IMR-90 (cell line): Measurements from ENCODE around the gene ENDOV. TPM values are rescaled to one million over a fixed set of nuclear protein-coding genes. Genes with fewer than 3 reads are reported as not detected.

ENCODE experiments used
- ATAC-seq: fragments of 200-7000 bp; cut with Tn5 transposase; 2 replicates; pipeline ENCODE4 v1.9.1; 2020; ENCODE audit warnings: low read depth, mild to moderate bottlenecking, moderate library complexity
- BruUV-seq: library from RNA; stranded (reverse); fragments of 400-500 nt; replicated peaks from 2 replicates; lab custom pipeline; 2021; lab: Mats Ljungman, UMichigan
- CTCF ChIA-PET: fragments of 300-600 bp; formaldehyde crosslinking; extraction: SDS; loops from one replicate; lab custom pipeline; 2021; ENCODE audit warnings: antibody characterized with exemption; lab: Yijun Ruan, JAX
- POLR2A ChIA-PET: fragments of 300-600 bp; sonication (Branson Sonifier 250); formaldehyde crosslinking; loops from one replicate; lab custom pipeline; 2022; ENCODE audit warnings: antibody characterized with exemption; ENCODE audit not compliant: unreplicated experiment; lab: Charles Lee
- DNase-seq: peaks from one replicate; pipeline ENCODE4 v3.0.0; 2013
- H2AFZ ChIP-seq: replicated peaks from 2 replicates; pipeline ENCODE3; 2013; ENCODE audit warnings: low read length, mild to moderate bottlenecking; ENCODE audit not compliant: poor library complexity
- H2AK5ac ChIP-seq: 2 replicates; pipeline ENCODE4 v1.6.1; 2013; ENCODE audit warnings: low read depth, low read length, inconsistent platforms
- H2AK9ac ChIP-seq: replicated peaks from 2 replicates; pipeline ENCODE3; 2013; ENCODE audit warnings: mild to moderate bottlenecking, low read depth, low read length, moderate library complexity; ENCODE audit not compliant: poor library complexity
- H2BK120ac ChIP-seq: 2 replicates; pipeline ENCODE4 v1.6.1; 2013; ENCODE audit warnings: low read depth, low read length, inconsistent platforms
- H2BK15ac ChIP-seq: 3 replicates; pipeline ENCODE4 v1.6.1; 2013; ENCODE audit warnings: low read depth, low read length, inconsistent platforms
- H2BK20ac ChIP-seq: 2 replicates; pipeline ENCODE4 v1.6.1; 2013; ENCODE audit warnings: low read depth, mild to moderate bottlenecking, inconsistent platforms, low read length, moderate library complexity
- H2BK5ac ChIP-seq: 2 replicates; pipeline ENCODE4 v1.6.1; 2013; ENCODE audit warnings: mild to moderate bottlenecking, low read depth, low read length, inconsistent platforms; ENCODE audit not compliant: poor library complexity, severe bottlenecking
- H3K14ac ChIP-seq: replicated peaks from 2 replicates; pipeline ENCODE4 v1.6.1; 2013; ENCODE audit warnings: low read depth, low read length, inconsistent platforms
- H3K18ac ChIP-seq: 2 replicates; pipeline ENCODE4 v1.6.1; 2013; ENCODE audit warnings: low read depth, low read length, control low read depth
- H3K23ac ChIP-seq: 2 replicates; pipeline ENCODE4 v1.6.1; 2013; ENCODE audit warnings: low read depth, low read length, inconsistent platforms
- H3K27ac ChIP-seq: 2 replicates; pipeline ENCODE4 v1.5.1; 2013; ENCODE audit warnings: mild to moderate bottlenecking, control low read depth, low read length; ENCODE audit not compliant: insufficient read depth
- H3K27me3 ChIP-seq: 2 replicates; pipeline ENCODE4 v1.6.1; 2013; ENCODE audit warnings: low read length; ENCODE audit not compliant: control insufficient read depth, insufficient read depth
- H3K36me3 ChIP-seq: 2 replicates; pipeline ENCODE4 v1.6.1; 2013; ENCODE audit warnings: low read length, mixed read lengths; ENCODE audit not compliant: control insufficient read depth, insufficient read depth
- H3K4ac ChIP-seq: 2 replicates; pipeline ENCODE4 v1.6.1; 2013; ENCODE audit warnings: low read depth, low read length, inconsistent platforms
- H3K4me1 ChIP-seq: 2 replicates; pipeline ENCODE4 v1.6.1; 2013; ENCODE audit warnings: low read length, mixed read lengths; ENCODE audit not compliant: control insufficient read depth, insufficient read depth
- H3K4me2 ChIP-seq: 2 replicates; pipeline ENCODE4 v1.6.1; 2013; ENCODE audit warnings: low read depth, mild to moderate bottlenecking, control low read depth, low read length, moderate library complexity
- H3K4me3 ChIP-seq: 2 replicates; pipeline ENCODE4 v1.5.1; 2013; ENCODE audit warnings: low read depth, mild to moderate bottlenecking, control low read depth, low read length, moderate library complexity; ENCODE audit not compliant: insufficient read depth
- H3K56ac ChIP-seq: 2 replicates; pipeline ENCODE4 v1.6.1; 2013; ENCODE audit warnings: low read length, inconsistent platforms; ENCODE audit not compliant: insufficient read depth; ENCODE audit errors: extremely low read depth
- H3K79me1 ChIP-seq, 2 experiments: 2 replicates each; pipeline ENCODE4 v1.6.1; 2013; ENCODE audit warnings: low read length in 2 of 2, inconsistent platforms in 1 of 2, low read depth in 1 of 2
- H3K9ac ChIP-seq: 2 replicates; pipeline ENCODE4 v1.6.1; 2013; ENCODE audit warnings: low read depth, low read length, control low read depth
- H3K9me1 ChIP-seq: 2 replicates; pipeline ENCODE4 v1.6.1; 2013; ENCODE audit warnings: low read length, inconsistent platforms; ENCODE audit not compliant: insufficient read depth
- H3K9me3 ChIP-seq: 2 replicates; pipeline ENCODE4 v1.6.1; 2013; ENCODE audit warnings: low read length; ENCODE audit not compliant: control insufficient read depth, insufficient read depth
- H4K20me1 ChIP-seq: 2 replicates; pipeline ENCODE4 v1.6.1; 2013; ENCODE audit warnings: low read length, inconsistent platforms; ENCODE audit not compliant: insufficient read depth
- H4K5ac ChIP-seq: 2 replicates; pipeline ENCODE4 v1.6.1; 2013; ENCODE audit warnings: mild to moderate bottlenecking, low read depth, low read length, control low read depth
- H4K8ac ChIP-seq, 2 experiments: 2 replicates each; pipeline ENCODE4 v1.6.1; 2013; ENCODE audit warnings: low read depth in 2 of 2, low read length in 2 of 2, control low read depth in 1 of 2, inconsistent platforms in 1 of 2
- H4K91ac ChIP-seq: 2 replicates; pipeline ENCODE4 v1.6.1; 2013; ENCODE audit warnings: low read depth, low read length, inconsistent platforms; ENCODE audit not compliant: insufficient read depth
- ELK1 ChIP-seq: fragments of 150-350 bp; IDR thresholded peaks from 2 replicates; pipeline ENCODE4 v1.6.1; 2016; ENCODE audit warnings: low read depth, mild to moderate bottlenecking, low read length, moderate library complexity, borderline replicate concordance
- MAFK ChIP-seq: IDR thresholded peaks from 2 replicates; pipeline ENCODE4 v1.6.1; 2012; ENCODE audit warnings: low read depth, low read length, improper control_type of control experiment
- WGBS, 2 experiments: methylation state at CpG; one replicate each; pipeline versions ENCODE4 v1.1.5 to v1.1.7; 2013; ENCODE audit warnings: missing lambda C conversion rate in 2 of 2; ENCODE audit not compliant: insufficient read length in 1 of 2; ENCODE audit errors: extremely low coverage in 2 of 2; 5-methylcytosine and 5-hydroxymethylcytosine counted together
- dilution Hi-C: fragments of 300-500 bp; cut with HindIII; formaldehyde crosslinking; loops from one replicate; pipeline ENCODE4 v1.14.3; 2018; ENCODE audit warnings: low sequenced_read_pairs; ENCODE audit not compliant: unreplicated experiment
- in situ Hi-C: fragments of 300-500 bp; cut with MboI; formaldehyde crosslinking; loops from 3 replicates; pipeline ENCODE4 v1.14.3; 2019; ENCODE audit warnings: low sequenced_read_pairs, inconsistent platforms, mixed read lengths
- intact Hi-C: fragments of 100-400 bp; cut with micrococcal nuclease; formaldehyde crosslinking; loops from 2 replicates; pipeline ENCODE4 v1.10.0; 2022
- polyA plus RNA-seq, 3 experiments: library from polyadenylated mRNA; depleted of rRNA; stranded (reverse); fragments of >200 nt; gene quantifications; 2 replicates each; pipeline ENCODE4 v1.2.3, GENCODE V29; 2012; ENCODE audit warnings: low replicate concordance in 1 of 3
- total RNA-seq: library from RNA; depleted of rRNA; stranded (reverse); fragments of >200 nt; gene quantifications from 2 replicates; pipeline ENCODE4 v1.2.3, GENCODE V29; 2012

The ENDOV gene
- total and polyA plus RNA-seq, 2 of the 4 experiments (the other 2 are of a cell fraction), result 15.1 to 30.3 TPM

GRCh38 chr17:80385046-80385445 lies 29.9 kb upstream of the ENDOV start:
- ATAC-seq (no peak), DNase-seq (no peak)
- dilution Hi-C loops (no loop called here), intact Hi-C loops (no loop called here), in situ Hi-C loops (no loop called here)
- Histone ChIP-seq H3K56ac (no peak overlapping the region), H3K23ac (no peak overlapping the region), H2AK9ac (no peak overlapping the region), H3K27me3 (no peaks in the 10 kb centered on the region), H4K8ac (no peak overlapping the region), H2BK15ac (no peak overlapping the region), H3K4me3 (no peak overlapping the region), H3K36me3 (peaks cover 82% of the 10 kb centered on the region), H3K9me1 (no peaks in the 10 kb centered on the region), H2BK120ac (no peak overlapping the region), H3K18ac (no peak overlapping the region), H2BK5ac (no peak overlapping the region), H3K79me1 (peaks cover 0 to 6% of the 10 kb centered on the region in 2 experiments; a peak in 2 of 4 replicates), H3K4ac (no peak overlapping the region), H3K4me1 (no peaks in the 10 kb centered on the region), H4K5ac (no peak overlapping the region), H3K9me3 (no peaks in the 10 kb centered on the region), H3K4me2 (no peak overlapping the region), H4K91ac (no peak overlapping the region), H3K14ac (no peak overlapping the region), H3K27ac (no peak overlapping the region), H2AK5ac (no peak overlapping the region), H2AFZ (no peak overlapping the region), H2BK20ac (no peak overlapping the region), H3K9ac (no peak overlapping the region), H4K20me1 (no peaks in the 10 kb centered on the region; the same call in 1 of the 2 replicates)
- no CpG with 5 or more reads among the region's 9 CpGs for WGBS, 2 experiments
- POLR2A ChIA-PET, result no interaction called here
- no TSS peak for BruUV-seq
- CTCF ChIA-PET, result no interaction called here
- TF ChIP-seq ELK1, result no peak
- TF ChIP-seq MAFK, result no peak
